ENCODE data around the gene FAM107B.
A peak's percentile ranks its signal among the peaks of the same experiment; 100 is the strongest.

The FAM107B gene

GRCh38 chr10:14555807-14556206 lies 218.9 kb downstream of the FAM107B start:
- no peak for DNase-seq (ENCODE audit: low read depth)
- TF ChIP-seq CTCF (IDR thresholded peaks at IDR 0.05; ENCODE audit: insufficient read depth, low read depth, low read length, missing control alignments): no peak
- no peak overlapping the region for H3K4me3 ChIP-seq (ENCODE audit: low read length)

GRCh38 chr10:14554491-14555205 lies 220.0 kb downstream of the FAM107B start:
- no peak overlapping the region for H3K4me3 ChIP-seq (ENCODE audit: low read length)
- no peak for TF ChIP-seq CTCF (IDR thresholded peaks at IDR 0.05; ENCODE audit: insufficient read depth, low read depth, low read length, missing control alignments)
- DNase-seq (ENCODE audit: low read depth): peak; percentile 72

GRCh38 chr10:14554091-14554490 lies 220.6 kb downstream of the FAM107B start:
- TF ChIP-seq CTCF (IDR thresholded peaks at IDR 0.05; ENCODE audit: insufficient read depth, low read depth, low read length, missing control alignments): no peak
- no peak overlapping the region for H3K4me3 ChIP-seq (ENCODE audit: low read length)
- DNase-seq (ENCODE audit: low read depth): peak; percentile 70

- peak; percentile 67 for DNase-seq (ENCODE audit: low read depth)
Observed at GRCh38 chr10:14553448-14553847, 221.2 kb downstream of the FAM107B start.

GRCh38 chr10:14552015-14552414 lies 222.7 kb downstream of the FAM107B start:
- no peak overlapping the region for H3K4me3 ChIP-seq (ENCODE audit: low read length)
- TF ChIP-seq CTCF (IDR thresholded peaks at IDR 0.05; ENCODE audit: insufficient read depth, low read depth, low read length, missing control alignments): no peak
- no peak for DNase-seq (ENCODE audit: low read depth)

More at GRCh38 chr10:14553448-14553847, 221.2 kb downstream of the FAM107B start:
- TF ChIP-seq CTCF (IDR thresholded peaks at IDR 0.05; ENCODE audit: insufficient read depth, low read depth, low read length, missing control alignments): no peak
- no peak overlapping the region for H3K4me3 ChIP-seq (ENCODE audit: low read length)

GRCh38 chr10:14550471-14550981 lies 224.2 kb downstream of the FAM107B start:
- no peak overlapping the region for H3K4me3 ChIP-seq (ENCODE audit: low read length)
- TF ChIP-seq CTCF (IDR thresholded peaks at IDR 0.05; ENCODE audit: insufficient read depth, low read depth, low read length, missing control alignments): no peak
- no peak for DNase-seq (ENCODE audit: low read depth)

GRCh38 chr10:14549496-14549895 lies 225.2 kb downstream of the FAM107B start:
- no peak overlapping the region for H3K4me3 ChIP-seq (ENCODE audit: low read length)
- no peak for DNase-seq (ENCODE audit: low read depth)
- no peak for TF ChIP-seq CTCF (IDR thresholded peaks at IDR 0.05; ENCODE audit: insufficient read depth, low read depth, low read length, missing control alignments)

Measured in epithelial cell of esophagus (primary cell).